ENCODE data around the gene ATG7.

DNA sequence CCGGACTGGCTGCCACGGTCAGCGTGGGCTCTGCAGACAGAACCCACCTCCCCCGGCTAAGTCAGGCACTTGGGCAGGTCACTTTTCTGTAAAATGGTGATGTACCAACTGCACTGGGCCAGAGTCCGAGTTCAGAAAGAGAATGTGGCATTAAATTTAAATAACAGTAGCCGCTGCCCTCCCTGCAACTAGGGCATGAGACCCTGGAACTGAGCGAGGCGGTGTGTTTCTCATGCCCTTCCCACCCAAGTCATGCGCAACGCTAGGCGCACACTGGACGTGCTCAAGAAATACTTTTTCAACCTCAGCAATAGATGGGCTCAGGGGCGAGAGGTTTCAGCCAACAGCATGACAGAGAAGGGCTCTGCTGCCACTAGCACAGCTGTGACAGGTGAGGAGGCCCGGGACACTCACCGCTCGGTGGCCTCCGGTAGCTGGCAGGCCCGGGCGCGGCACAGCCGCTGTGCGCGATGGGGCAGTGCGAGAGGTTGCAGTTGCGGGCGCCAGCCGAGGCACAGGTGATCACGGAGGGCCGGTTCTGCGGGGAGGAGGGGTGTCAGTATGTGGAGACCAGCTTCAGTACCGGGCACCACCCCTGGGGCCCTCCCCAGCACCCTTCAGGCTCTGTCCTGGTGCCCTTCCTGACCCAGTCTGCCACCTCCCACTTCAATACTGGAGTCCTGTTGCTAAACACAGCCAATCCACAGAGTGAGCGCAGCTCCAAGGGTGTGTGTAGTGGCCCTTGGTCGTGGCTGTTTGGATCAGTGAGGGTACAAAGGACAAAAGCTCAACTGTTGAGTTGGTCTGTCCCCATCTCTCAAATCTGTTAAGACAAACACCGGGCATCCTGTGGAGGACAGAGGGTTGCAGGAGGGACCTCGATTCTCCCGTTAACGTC lies 287.0 kb downstream of the ATG7 start:
- TF ChIP-seq, protein P1, sequence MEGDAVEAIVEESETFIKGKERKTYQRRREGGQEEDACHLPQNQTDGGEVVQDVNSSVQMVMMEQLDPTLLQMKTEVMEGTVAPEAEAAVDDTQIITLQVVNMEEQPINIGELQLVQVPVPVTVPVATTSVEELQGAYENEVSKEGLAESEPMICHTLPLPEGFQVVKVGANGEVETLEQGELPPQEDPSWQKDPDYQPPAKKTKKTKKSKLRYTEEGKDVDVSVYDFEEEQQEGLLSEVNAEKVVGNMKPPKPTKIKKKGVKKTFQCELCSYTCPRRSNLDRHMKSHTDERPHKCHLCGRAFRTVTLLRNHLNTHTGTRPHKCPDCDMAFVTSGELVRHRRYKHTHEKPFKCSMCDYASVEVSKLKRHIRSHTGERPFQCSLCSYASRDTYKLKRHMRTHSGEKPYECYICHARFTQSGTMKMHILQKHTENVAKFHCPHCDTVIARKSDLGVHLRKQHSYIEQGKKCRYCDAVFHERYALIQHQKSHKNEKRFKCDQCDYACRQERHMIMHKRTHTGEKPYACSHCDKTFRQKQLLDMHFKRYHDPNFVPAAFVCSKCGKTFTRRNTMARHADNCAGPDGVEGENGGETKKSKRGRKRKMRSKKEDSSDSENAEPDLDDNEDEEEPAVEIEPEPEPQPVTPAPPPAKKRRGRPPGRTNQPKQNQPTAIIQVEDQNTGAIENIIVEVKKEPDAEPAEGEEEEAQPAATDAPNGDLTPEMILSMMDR (IDR thresholded peaks at IDR 0.05; ENCODE audit: low read depth, low read length, missing input control), result no peak
- TF ChIP-seq, protein P2, sequence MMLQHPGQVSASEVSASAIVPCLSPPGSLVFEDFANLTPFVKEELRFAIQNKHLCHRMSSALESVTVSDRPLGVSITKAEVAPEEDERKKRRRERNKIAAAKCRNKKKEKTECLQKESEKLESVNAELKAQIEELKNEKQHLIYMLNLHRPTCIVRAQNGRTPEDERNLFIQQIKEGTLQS (IDR thresholded peaks at IDR 0.05), result no peak
- TF ChIP-seq NR2F2 (IDR thresholded peaks at IDR 0.05), result no peak
